Thoracic aorta (tissue), 2 donors: Measurements from ENCODE around the gene ATP6V1F. TPM values are rescaled to one million over a fixed set of nuclear protein-coding genes. Genes with fewer than 3 reads are reported as not detected.
A peak's percentile ranks its signal among the peaks of the same experiment; 100 is the strongest.

Experiments
- ATAC-seq: fragments of 150-250 bp; one replicate; pipeline ENCODE4 v1.8.0; 2017; ENCODE audit warnings: low read depth; ENCODE audit not compliant: insufficient number of reproducible peaks, low FRiP score
- DNase-seq: peaks from one replicate; pipeline ENCODE4 v3.0.0-alpha.2; 2020; ENCODE audit warnings: low spot score
- H3K27ac ChIP-seq, 2 donors: fragments of 200-600 bp; sonication (generic); 1 replicate in 1 of 2; 2 replicates in 1 of 2; pipeline ENCODE4 v1.5.1; 2016; ENCODE audit warnings: mild to moderate bottlenecking in 2 of 2, moderate library complexity in 2 of 2
- H3K27me3 ChIP-seq: fragments of 200-600 bp; sonication (generic); replicated peaks from 2 replicates; pipeline ENCODE4 v1.6.0; 2016; ENCODE audit warnings: mild to moderate bottlenecking; ENCODE audit not compliant: insufficient read depth
- H3K36me3 ChIP-seq: fragments of 200-600 bp; sonication (generic); one replicate; pipeline ENCODE4 v1.5.1; 2016
- H3K4me1 ChIP-seq, 2 donors: fragments of 200-600 bp; sonication (generic); 1 replicate in 1 of 2; 2 replicates in 1 of 2; pipeline versions ENCODE4 v1.5.1 to v1.6.0; 2016; ENCODE audit warnings: low read depth in 2 of 2, mild to moderate bottlenecking in 1 of 2; ENCODE audit not compliant: control insufficient read depth in 1 of 2
- H3K4me3 ChIP-seq: fragments of 200-600 bp; sonication (generic); 2 replicates; pipeline ENCODE4 v1.5.1; 2016; ENCODE audit warnings: mild to moderate bottlenecking
- H3K9me3 ChIP-seq: fragments of 200-600 bp; sonication (generic); 2 replicates; pipeline ENCODE4 v1.5.1; 2016
- CTCF ChIP-seq: fragments of 200-600 bp; sonication (generic); IDR thresholded peaks from one replicate; pipeline ENCODE4 v1.5.1; 2019; ENCODE audit warnings: antibody characterized with exemption
- total RNA-seq, 2 donors: library from RNA; depleted of rRNA; stranded (reverse); fragments of >200 nt; gene quantifications; one replicate each; pipeline versions ENCODE4 v1.1.0 to v1.2.3, GENCODE V29; 2016

ATP6V1F gene
- total RNA-seq, 2 donors from 2014 or later = 73.6 to 96.0 TPM

GRCh38 chr7:128891110-128891941 lies 28.7 kb downstream of the ATP6V1F start:
- Histone ChIP-seq H3K36me3 (no peaks in the 10 kb centered on the region), H3K27me3 (no peaks in the 10 kb centered on the region), H3K27ac (no peak overlapping the region), H3K4me1 (no peaks in the 10 kb centered on the region), H3K4me3 (peak overlapping the region; percentile 53), H3K9me3 (no peaks in the 10 kb centered on the region)
- no peak for DNase-seq
- TF ChIP-seq CTCF = no peak
- ATAC-seq = peak; percentile 15

DNA sequence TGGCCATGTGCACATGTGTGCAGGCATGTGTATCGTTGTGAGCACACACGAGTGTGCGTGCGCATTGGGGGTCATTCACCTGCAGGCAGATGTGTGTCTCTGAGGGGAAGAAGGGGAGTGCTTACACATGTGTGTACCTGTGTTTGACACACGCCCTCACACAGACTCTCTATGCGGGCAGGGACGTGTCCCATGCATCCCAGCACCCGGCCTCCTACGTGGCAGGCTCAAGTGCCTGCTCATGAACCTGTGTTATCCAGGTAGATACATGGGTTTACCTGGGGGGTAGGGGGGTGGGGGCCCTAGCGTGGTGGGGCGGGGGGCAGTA lies 29.2 kb downstream of the ATP6V1F start:
- H3K4me3 ChIP-seq = no peak overlapping the region
- H3K9me3 ChIP-seq = no peaks in the 10 kb centered on the region
- H3K27me3 ChIP-seq = no peaks in the 10 kb centered on the region
- DNase-seq (no peak), ATAC-seq (no peak)
- no peak for TF ChIP-seq CTCF
- no peak overlapping the region for H3K27ac ChIP-seq
- no peaks in the 10 kb centered on the region for H3K36me3 ChIP-seq
- no peaks in the 10 kb centered on the region for H3K4me1 ChIP-seq

DNA sequence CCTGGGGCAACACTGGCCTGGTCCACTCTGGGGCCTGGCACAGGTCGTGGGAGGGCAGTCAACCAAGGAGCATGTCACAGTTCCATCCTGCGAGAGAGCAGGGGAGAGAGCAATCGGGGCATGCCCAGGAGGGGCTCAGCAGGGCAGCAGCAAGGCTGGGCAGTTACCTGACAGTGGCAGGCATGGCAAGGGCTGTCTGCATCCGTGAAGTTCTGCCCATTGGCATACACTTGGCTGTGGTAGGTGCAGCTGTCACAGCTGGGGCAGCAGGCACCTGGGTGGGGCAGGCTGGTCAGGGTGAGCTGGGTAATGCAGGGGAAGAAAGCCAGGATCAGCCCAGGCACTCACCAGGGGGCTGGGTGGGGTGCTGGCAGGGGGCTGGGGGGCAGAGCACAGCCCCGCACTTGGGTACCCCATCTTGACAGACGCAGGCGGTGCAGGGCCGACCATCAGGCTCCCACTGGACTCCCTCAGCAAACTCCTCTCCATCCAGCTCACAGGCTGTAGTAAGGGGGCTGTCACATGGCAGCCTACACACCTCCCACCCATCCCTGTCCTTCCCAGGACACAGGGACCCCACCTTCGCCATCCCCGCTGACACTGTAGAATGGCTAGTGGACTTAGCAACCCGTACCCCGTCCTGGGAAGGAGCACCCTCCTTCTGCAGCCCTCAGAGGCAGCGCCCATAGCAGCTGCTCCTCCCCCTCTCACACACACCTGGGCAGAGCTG lies 30.0 kb downstream of the ATP6V1F start:
- no peaks in the 10 kb centered on the region for H3K9me3 ChIP-seq
- H3K4me3 ChIP-seq = no peak overlapping the region
- no peaks in the 10 kb centered on the region for H3K36me3 ChIP-seq
- H3K27ac ChIP-seq = no peak overlapping the region
- H3K4me1 ChIP-seq = no peaks in the 10 kb centered on the region
- H3K27me3 ChIP-seq = no peaks in the 10 kb centered on the region
- DNase-seq (no peak), ATAC-seq (no peak)
- no peak for TF ChIP-seq CTCF

- DNase-seq = no peak
- Histone ChIP-seq H3K36me3 (no peaks in the 10 kb centered on the region), H3K27ac (no peak overlapping the region), H3K27me3 (no peaks in the 10 kb centered on the region), H3K9me3 (no peaks in the 10 kb centered on the region), H3K4me3 (no peak overlapping the region), H3K4me1 (no peaks in the 10 kb centered on the region)
- ATAC-seq = no peak
- no peak for TF ChIP-seq CTCF
Measured at GRCh38 chr7:128893251-128894100, 30.8 kb downstream of the ATP6V1F start.

DNA sequence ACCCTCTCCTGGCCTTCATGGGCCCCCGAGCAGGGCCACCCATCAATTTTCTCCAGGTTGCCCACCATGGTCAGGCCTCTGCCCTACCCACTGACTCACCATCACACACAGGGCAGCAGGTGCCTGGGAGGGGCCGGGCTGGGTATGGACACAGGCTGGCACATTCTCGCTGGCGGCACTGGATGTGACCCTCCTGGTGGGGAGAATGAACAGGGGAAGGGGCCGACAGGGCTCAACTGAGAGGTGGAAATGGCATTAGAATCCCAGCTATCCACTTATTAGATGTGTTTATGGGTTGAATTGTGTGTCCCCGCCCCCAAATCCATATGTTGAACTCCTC lies 31.4 kb downstream of the ATP6V1F start:
- TF ChIP-seq CTCF = no peak
- Histone ChIP-seq H3K4me3 (no peak overlapping the region), H3K9me3 (no peaks in the 10 kb centered on the region), H3K27me3 (no peaks in the 10 kb centered on the region), H3K27ac (no peak overlapping the region), H3K36me3 (no peaks in the 10 kb centered on the region), H3K4me1 (no peaks in the 10 kb centered on the region)
- DNase-seq = no peak
- ATAC-seq = no peak
